Measurements from ENCODE around the gene PHF8.

The PHF8 gene

DNA sequence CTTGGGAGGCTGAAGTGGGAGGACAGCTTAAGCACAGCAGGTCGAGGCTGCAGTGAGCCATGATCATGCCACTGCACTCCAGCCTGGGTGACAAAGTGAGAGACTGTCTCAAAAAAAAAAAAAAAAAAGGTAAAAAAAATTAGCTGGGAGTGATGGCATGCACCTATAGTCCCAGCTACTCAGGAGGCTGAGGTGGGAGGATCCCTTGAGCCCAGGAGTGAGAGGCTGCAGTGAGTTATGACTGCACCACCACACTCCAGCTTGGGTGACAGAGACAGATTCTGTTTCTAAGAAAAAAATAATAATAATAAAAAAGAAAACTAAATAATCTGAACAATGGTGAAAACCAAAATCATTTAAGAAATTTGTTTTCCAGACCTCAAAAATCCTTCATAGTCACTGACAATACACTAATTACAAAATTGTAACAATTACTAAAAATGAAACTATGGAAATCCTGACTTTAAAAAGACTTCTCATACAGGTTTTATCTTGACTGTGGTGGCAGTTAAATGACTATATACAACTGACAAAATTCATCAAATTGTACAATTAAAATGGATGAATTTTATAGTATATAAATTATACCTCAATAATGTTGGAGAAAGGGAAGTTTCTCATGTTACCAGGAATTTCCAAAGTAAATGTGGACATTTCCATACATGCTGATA lies 31.3 kb downstream of the PHF8 start:
- DNase-seq (ENCODE audit: low spot score) = no peak

DNA sequence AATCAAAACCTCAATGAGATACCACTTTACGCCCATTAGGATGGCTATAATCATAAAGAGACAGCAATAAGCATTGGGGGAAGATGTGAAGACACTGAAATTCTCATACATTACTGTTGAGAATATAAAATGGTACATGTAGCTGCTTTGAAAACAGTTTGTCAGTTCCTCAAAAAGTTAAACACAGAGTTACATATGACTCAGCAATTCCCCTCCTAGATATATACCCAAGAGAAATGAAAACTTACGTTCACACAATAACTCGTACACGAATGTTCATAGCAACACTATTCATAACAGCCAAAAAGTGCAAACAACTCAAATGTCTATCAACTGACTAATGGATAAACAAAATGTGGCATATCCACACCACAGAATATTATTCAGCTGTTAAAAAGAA lies 36.6 kb downstream of the PHF8 start:
- DNase-seq (ENCODE audit: low spot score) = no peak

DNA sequence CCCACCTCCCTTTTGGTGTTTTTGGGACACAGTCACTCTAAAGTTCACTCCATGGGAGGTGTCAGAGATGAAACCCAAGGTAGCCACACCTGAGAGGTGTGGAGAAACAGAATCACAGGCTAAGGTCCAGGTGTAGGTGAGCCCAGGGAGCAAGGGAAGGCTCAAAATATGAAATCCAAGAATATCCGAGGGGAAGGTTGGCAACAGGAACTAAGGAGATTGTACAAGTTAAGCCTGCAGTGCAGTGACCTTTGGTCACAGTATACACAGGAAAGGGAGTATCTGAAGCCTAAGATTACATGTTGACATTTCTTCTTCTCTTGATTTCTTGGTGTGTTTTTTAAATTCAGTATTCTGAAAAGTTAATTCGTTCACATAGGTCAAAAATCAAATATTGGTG lies 46.5 kb downstream of the PHF8 start:
- DNase-seq (ENCODE audit: low spot score) = no peak

DNA sequence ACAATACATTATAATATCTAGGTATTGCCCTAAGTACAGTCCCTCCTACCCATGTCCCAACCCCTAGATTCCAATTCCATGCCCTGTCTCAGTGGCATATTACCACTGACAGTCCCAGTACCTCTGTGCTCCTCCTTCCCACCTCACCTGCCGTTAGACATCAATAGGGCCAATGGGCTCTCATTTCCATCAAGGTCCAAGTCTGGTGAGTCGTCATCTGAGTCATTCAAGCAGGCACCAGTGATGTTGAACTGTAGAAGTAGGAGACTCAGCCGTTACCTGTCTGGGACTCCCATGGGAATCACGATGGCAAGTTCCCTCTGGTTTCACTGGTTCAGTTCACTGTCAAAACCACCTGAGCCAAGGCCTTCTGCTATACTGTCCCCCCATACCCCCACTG lies 51.7 kb downstream of the PHF8 start:
- DNase-seq (ENCODE audit: low spot score) = no peak

DNA sequence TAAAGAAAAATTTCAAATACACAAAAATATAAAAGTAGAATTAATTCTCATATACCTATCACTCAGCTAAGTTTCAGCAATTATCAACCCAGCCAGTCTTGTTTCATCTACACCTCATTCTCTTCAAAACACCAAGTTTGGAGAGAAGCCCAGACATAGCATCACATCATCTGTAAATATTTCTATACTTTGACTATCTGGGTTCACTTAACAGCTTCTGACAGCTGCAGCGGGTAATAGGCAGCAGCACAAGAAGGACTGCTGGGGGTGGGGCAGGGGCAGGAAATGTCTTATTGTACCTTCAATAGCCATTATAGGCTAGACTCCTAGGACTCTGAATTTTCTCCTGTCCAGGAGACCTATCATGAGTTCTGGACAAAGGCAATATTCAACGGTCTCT lies 54.1 kb downstream of the PHF8 start:
- no peak for DNase-seq (ENCODE audit: low spot score)

DNA sequence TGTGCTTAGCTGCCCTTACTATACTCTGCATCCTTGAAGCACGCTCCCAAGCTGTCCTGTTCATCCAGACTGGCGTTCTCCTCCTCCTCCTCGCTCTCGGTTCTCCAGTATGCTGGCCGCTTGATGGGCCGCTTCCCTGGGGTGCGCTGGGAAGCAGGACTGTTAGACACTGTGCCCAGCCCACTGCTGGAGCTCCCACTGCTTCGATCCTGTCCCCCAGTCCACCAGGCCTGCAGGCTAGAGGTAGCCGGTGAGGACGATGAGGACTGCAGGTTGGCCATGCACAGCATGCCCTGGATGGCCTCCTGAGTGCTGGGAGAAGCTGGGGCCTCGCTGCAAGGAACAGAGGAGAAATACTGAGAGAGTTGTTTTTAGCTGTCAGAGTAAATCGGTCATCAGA lies 59.4 kb downstream of the PHF8 start:
- DNase-seq (ENCODE audit: low spot score) = no peak

DNA sequence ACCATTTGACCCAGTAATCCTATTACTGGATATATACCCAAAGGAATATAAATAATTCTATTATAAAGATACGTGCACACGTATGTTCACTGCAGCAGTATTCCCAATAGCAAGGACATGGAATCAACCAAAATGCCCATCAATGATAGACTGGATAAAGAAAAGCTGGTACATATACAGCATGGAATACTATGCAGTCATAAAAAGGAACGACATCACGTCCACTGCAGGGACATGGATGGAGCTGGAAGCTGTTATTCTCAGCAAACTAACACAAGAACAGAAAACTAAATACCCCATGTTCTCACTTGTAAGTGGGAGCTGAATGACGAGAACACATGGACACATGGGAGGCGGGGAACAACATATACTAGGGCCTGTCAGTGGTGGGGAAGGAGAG lies 69.7 kb downstream of the PHF8 start:
- no peak for DNase-seq (ENCODE audit: low spot score)

DNA sequence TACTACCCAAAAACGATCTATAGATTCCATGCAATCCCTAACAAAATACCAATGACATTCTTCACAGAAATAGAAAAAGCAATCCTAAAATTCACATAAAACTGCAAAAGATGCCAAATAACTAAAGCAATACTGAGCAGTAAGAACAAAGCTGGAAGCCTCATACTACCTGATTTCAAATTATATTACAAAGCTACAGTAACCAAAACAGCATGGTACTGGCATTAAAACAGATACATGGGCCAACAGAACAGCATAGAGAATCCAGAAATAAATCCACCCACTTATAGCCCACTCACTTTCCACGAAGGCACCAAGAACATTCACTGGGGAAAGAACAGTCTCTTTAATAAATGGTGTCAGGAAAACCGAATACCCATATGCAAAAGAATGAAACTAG lies 74.7 kb downstream of the PHF8 start:
- DNase-seq (ENCODE audit: low spot score) = no peak

DNA sequence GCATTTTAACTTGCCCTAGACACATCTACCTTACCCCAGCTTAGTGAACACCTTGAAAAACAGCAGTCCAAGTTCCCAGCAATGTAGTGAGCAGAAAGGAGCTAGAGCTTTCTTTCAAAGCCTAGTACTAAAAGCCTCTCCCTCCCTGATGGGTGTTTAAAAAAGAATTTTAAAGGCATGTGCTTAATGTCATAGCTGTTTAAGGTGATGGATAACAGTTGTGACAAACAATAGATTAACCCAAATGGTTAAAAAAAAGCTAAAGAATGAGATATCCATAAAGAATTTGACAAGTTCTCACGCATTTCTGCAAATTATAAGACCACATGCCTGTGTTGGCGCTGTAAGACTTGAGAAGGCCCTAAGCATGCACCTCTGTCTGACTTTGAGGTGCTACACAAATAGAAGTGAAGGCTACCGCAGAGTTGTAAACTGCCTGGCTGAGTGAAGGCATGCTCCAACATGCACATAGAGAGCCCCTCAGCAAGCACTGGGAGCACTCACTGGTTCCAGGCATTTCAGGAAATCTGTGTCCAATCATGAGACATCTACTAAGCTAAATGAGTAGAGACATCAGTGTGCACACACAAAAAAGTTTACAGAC lies 94.0 kb downstream of the PHF8 start:
- no peak for DNase-seq (ENCODE audit: low spot score)

DNA sequence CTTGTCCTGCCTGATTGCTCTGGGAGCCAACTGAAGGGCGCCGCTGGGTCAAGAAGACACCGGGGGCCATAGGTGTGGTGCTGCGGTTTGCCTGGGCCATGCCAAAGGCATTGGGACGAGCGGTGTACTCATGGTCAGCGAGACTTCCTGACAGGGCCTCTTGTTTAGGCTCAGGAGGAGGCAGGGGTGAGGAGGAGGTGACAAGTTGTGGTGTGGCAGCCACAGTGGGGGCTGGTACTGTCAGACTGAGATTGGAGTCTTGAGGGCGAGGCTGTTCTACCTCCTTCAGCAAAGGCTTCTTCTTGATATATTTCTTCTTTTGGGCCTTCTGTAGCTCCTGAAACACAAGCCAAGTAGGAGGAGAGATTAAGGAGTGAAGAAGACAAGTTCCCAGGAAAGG lies 104.1 kb downstream of the PHF8 start:
- no peak for DNase-seq (ENCODE audit: low spot score)

DNA sequence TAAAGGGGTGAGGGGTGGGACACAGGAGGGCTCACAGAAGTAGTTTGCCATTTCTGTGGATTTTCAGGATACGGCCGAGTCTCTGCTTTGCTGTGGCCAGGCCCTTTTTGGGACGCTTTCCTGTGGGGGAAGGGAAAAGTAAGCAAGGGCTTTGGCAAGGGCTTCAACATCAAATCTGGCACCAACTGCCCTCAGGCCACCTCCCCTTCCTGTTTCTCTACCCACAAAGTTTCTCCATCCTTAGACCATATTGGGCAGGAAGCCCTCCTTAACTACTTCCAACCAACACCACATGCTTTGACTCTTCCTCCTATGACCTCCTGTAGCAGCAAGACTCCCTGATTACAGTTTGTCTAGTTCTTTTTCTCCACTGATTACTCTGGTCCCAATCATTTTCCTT lies 105.1 kb downstream of the PHF8 start:
- DNase-seq (ENCODE audit: low spot score) = peak; percentile 1

DNA sequence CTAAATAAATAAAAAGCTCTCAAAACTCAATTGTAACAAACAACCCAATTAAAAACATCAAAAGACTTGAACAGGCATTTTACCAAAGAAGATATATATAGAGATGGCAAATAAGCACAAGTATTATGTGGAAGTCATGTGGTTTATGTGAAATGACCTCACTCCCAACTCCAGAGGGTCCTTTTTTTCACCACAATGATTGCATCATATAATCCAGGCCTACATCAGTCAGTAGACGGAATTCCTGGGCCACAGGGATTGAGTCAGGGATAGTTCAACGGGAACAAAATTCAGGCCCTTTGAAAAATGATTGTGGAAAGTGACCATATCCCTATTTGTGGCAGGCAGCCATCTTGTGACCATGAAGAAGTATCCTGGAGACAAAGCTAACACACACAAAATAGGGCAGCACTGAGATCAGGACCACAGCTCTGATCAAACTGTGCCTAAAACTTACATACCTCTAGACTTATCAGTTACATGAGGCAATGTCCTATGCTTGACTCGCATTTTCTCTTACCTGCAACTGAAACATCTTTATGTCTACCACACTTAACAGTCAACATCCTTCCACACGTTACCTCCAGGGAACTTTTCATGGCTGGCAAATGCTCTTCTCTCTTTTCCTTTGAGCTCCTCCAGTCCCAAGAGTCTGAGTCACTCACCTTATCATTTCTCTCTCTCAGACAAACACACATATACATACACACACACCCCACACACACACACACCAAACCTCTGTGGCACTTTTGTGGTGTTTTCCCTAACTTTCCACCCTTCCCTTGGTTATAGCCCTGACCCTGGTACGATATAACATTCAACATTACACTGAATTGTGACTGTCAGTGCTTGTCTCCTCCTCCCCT lies 113.5 kb downstream of the PHF8 start:
- no peak for DNase-seq (ENCODE audit: low spot score)

DNA sequence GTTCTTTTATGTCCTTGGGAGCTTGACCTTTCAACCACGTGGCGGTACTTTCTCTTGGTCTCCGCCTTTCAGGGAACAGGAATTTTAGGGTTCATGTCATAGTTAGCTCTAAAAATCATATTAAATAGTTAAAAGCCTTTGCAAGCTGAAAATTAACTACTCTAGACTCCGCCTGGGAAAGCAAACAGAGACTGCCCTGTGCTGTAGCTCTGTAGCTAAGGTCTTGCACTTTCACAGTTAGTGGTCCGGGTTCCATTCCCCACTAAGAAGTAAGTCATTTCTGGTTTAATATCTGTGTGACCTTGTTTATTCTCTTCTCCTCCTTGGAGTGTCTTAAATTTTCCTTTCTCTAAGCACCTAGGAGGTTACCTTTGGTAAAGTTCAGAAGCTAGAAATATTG lies 118.2 kb downstream of the PHF8 start:
- no peak for DNase-seq (ENCODE audit: low spot score)

DNA sequence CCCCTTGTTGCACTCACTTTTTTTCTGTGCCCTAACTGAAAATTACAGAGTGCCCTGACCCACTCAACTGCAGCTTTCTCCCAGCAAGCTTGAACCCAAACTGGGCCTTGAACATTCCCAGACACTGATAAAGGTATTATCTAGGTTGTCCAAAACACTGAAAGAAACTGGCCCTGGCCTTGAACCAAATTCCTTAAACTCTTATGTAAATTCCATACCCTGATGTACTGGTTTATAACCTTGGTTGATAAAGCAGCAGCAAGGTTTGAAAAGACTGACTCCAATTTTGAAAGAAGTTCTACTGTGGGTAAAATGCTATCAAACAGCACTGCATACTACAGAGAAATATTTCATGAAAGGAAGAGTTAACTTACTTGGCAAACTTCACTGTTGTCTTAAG lies 125.6 kb downstream of the PHF8 start:
- no peak for DNase-seq (ENCODE audit: low spot score)

DNA sequence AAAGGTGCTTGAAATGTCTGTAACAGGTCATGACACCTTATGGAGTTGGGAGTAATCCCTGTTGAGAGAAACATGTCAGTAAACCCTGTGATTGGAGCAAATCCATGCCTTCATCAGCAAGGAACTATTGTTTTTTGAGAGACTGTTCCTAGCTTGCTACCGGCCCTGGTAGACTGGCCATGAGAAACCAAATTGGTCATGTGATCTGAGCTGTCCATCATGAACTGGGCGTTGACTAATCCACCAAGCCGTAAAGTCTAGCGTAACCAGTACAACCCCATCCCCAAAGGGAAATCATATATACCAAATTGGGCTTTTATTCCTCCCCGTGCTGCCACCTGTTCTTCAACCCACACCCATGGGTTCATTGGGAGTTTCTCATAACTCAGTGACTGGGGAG lies 143.7 kb downstream of the PHF8 start:
- no peak for DNase-seq (ENCODE audit: low spot score)

DNA sequence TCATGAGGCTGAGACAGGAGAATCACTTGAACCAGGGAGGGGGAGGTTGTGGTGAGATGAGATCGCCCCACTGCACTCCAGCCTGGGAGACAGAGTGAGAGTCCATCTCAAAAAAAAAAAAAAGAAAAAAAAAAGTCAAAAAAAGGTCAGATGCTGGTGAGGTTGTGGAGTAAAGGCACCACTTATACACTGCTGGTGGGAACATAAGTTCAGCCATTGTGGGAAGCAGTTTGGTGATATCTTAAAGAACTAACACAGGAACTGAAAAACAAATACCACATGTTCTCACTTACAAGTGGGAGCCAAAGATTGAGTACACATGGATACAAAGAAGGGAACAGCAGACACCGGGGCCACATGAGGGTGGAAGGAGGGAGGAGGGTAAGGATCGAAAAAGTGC lies 149.0 kb downstream of the PHF8 start:
- no peak for DNase-seq (ENCODE audit: low spot score)
